Measurements from ENCODE around the gene NRAP.

Gene NRAP

GRCh38 chr10:113663908-113664307 is at the start of gene NRAP:
Gene NRAP (minus strand): TSS chr10:113664041. CDS start chr10:113663882, 159 bp downstream.
- no peak for DNase-seq (ENCODE audit: low read depth)

DNA sequence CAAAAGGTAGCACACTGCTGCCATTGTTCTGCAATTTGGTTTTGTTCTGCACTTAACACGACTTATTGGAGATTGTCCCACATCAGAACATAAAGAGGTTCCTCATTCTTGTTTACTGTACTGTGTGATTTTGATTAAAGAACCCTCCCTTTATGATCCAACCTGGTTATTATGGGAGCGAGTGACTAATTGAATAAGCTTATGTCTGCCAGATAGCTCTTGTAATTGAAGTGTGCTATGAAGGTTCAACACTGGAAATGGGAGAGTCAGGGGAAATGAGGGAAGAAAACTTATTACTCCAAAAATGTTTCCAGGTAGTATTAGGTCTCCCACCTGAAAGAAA is 49.8 kb upstream of the NRAP start:
- no peak for DNase-seq (ENCODE audit: low read depth)

DNA sequence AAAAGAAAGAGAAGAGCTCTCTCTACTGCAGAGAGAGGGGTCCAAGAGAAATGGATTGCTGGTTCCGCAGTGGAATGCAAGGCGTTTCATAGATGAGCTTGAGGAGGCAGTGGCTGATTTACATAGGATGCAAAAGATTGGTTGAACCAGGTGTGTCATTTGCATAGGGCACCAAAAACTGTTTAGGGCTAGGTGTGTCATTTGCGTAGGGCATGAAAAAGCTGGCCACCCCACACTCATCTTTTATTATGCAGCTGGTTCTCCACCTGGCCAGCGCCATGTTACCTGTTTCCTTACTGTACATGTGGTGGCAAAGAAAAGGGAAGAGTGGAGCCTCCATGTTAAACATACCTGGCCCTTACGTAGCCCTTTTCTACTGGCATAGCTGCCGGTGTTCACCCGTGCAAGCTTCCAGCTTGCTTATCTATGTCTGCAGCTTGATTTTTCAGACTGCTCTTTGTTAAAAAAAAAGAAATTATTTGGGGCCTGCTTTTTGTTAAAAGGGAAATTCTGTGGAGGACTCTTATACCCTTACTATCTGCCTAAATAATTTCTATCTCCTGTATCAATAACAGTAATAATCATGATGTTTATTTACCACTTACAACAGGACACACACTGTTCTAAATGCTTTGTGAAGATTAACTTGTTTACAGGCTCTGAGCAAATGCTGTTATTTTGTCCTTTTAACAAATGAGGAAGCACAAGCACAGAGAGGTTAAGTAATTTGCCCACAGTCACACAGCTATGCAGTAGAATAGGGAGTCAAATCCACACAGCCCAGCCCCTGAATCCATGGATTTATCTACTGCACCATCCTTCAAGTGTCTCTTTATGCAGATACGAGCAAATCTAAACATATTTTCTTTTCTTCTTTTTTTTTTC is 49.2 kb upstream of the NRAP start:
- no peak for DNase-seq (ENCODE audit: low read depth)

- DNase-seq (ENCODE audit: low read depth), result no peak
Observed at GRCh38 chr10:113712024-113712423, 48.2 kb upstream of the NRAP start.

DNA sequence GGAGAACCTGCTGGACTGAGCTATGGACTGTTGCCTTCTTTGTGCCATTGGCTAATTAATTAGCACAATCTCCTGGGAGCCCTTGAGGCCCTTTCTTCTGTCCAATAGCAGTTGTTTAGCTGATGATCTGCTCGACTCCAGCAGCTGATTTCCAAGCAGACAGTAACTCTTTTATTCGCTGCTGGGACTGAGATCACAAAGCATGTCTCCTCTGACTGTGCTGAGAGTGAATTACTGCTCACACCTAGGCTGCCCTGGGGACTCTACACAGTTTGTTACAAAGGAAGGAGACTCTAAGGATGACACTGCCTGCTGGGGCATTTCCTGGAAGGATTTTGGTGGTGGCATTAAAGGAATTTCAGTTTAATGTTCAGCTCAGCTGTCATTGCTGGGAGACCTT is 47.3 kb upstream of the NRAP start:
- no peak for DNase-seq (ENCODE audit: low read depth)

- DNase-seq (ENCODE audit: low read depth), result no peak
Observed at GRCh38 chr10:113709221-113709838, 45.5 kb upstream of the NRAP start.

DNA sequence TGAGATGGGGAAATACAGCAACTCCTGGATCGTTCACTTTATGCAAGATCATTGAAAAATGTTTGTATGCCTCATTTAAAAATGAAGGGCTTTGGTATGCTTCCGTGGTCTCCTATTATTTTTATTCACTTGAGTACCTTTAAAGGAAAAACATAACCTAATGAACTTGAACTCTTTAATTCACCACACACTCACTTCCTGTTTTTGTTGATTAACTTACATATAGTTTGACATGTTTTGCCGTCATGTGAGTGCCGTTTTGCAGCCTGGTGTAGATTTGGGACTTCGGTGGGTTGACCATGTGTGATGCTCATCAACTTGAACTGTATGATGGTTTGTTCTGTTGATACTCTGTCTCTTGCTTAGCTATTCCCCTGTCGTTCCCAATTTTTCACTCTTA is 44.8 kb upstream of the NRAP start:
- no peak for DNase-seq (ENCODE audit: low read depth)

DNA sequence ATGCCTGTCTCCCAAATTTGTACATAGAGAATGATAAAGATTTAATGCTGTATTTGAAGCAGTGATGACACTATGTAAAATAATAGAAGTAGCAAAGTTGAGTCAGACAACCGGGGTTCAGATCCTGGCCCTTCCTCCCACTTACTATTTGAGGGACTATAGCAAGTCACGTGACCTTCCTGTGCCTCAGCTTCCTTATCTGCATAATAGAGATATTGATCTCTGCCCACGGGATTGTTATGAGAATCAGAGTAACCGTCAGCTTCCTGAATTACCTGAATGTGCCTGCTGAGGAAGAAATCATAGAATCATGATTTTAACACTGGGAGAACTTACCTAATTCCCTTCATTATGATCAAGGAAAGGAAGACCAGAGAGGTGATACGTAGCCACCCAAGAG is 42.8 kb upstream of the NRAP start:
- no peak for DNase-seq (ENCODE audit: low read depth)

- DNase-seq (ENCODE audit: low read depth), result no peak
Observed at GRCh38 chr10:113705344-113705652, 41.5 kb upstream of the NRAP start.

- DNase-seq (ENCODE audit: low read depth), result no peak
Observed at GRCh38 chr10:113704637-113705343, 40.9 kb upstream of the NRAP start.

DNA sequence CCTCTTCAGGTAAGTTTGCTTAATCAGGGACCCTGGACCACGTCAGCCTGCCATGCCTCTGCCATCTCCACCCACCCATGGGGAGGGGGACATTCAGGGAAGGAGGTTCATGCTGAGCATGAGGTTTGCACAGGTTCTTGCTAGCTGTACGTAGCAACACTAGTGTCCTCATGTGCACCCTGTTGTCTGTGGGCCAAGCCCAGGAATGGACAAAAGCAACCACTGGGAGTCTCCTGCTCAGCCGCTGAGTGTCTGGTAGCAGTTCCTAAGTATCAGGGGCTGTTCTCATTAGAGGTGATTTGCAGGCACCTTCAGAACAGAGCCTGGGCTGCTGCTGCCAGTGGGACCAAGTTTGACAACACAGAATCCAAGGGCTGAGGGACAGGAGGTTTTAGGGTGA is 33.8 kb upstream of the NRAP start:
- DNase-seq (ENCODE audit: low read depth), result no peak

DNA sequence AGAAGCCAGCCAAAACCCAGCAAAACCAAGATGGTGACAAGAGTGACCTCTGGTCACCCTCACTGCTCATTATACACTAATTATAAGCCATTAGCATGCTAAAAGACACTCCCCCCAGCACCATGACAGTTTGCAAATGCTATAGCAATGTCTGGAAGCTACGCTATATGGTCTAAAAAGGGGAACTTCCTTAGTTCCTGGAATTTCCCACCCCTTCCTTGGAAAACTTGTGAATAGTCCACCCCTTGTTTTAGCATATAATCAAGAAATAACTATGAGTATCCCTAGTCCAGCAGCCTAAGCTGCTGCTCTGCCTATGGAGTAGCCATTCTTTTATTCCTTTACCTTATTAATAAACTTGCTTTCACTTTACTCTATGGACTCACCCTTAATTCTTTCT is 31.9 kb upstream of the NRAP start:
- DNase-seq (ENCODE audit: low read depth), result no peak

GRCh38 chr10:113693348-113693747 is 29.5 kb upstream of the NRAP start:
- DNase-seq (ENCODE audit: low read depth), result no peak

- no peak for DNase-seq (ENCODE audit: low read depth)
Observed at GRCh38 chr10:113692271-113692670, 28.4 kb upstream of the NRAP start.

DNA sequence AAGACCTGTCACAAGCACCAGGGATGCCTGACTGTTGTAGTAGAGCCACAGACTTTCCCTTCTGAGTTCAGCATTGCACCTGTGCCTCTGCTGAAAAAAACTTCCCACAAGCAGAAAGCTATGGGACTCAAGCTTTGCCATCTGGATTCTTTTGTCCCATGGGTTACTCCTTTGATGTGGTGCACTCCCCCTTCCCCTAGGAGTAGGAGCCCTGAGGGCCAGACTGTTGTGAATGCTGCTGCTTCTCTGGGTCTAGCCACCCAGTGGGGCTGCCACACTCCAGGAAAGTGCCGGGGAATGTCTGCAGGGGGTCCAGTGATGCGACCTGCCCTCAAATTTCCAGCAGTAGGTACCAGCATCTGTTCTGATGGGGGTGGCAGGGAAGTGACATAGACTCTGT is 27.5 kb upstream of the NRAP start:
- DNase-seq (ENCODE audit: low read depth), result no peak

- no peak for DNase-seq (ENCODE audit: low read depth)
Observed at GRCh38 chr10:113690749-113691148, 26.9 kb upstream of the NRAP start.

- no peak for DNase-seq (ENCODE audit: low read depth)
Observed at GRCh38 chr10:113689574-113689973, 25.7 kb upstream of the NRAP start.

- DNase-seq (ENCODE audit: low read depth), result no peak
Observed at GRCh38 chr10:113689057-113689456, 25.2 kb upstream of the NRAP start.

GRCh38 chr10:113687037-113687436 is 23.2 kb upstream of the NRAP start:
- no peak for DNase-seq (ENCODE audit: low read depth)

DNA sequence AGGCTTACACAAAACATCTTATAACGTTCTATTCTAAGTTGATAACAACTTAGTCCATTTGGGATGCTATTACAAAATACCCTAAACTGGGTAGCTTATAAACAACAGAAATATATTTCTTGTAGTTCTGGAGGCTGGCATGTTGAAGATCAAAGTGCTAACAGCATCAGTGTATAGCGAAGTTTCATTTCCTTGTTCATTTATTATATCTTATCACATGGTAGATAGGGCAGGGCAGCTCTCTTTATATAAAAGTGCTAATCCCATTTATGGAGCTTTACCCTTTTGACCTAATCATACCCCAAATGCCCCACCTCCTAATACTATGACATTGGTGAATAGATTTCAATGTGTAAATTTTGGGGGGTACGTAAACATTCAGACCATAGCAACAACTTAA is 22.2 kb upstream of the NRAP start:
- no peak for DNase-seq (ENCODE audit: low read depth)

DNA sequence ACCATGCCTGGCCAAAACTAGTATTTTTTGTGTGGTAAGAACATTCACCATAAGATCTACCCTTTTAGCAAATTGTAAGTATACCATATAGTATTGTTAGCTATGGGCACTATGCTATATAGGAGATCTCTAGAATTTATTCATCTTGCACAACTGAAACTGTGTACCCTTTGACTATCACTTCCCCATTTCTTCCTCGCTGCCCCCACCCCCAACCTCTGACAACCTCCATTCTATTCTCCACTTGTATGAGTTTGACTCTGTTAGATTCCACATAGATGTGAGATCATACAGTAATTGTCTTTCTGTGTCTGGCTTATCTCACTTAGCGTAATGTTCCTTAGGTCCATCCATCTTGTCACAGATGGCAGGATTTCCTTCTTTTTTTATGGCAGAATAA is 19.5 kb upstream of the NRAP start:
- no peak for DNase-seq (ENCODE audit: low read depth)

- DNase-seq (ENCODE audit: low read depth), result no peak
Observed at GRCh38 chr10:113681533-113682470, 18.0 kb upstream of the NRAP start.
